NCI-H2171 (cell line): Measurements from ENCODE around the gene TBL1X.

Experiments
- DNase-seq: peaks from one replicate; lab custom pipeline; 2025; lab: John Stamatoyannopoulos, UW

The TBL1X gene

GRCh38 chrX:9628779-9629493 is 164.1 kb downstream of the TBL1X start:
- no peak for DNase-seq

- no peak for DNase-seq
These were observed 169.7 kb downstream of the TBL1X start for GRCh38 chrX:9634551-9634950.

- DNase-seq: no peak
These were observed 170.5 kb downstream of the TBL1X start for GRCh38 chrX:9635368-9635767.

- DNase-seq: no peak
These were observed 170.9 kb downstream of the TBL1X start for GRCh38 chrX:9635803-9636202.

- no peak for DNase-seq
These were observed 174.0 kb downstream of the TBL1X start for GRCh38 chrX:9638871-9639270.

GRCh38 chrX:9642270-9642995 is 177.6 kb downstream of the TBL1X start:
- no peak for DNase-seq

GRCh38 chrX:9643807-9644206 is 178.9 kb downstream of the TBL1X start:
- DNase-seq: no peak

- no peak for DNase-seq
These were observed 179.5 kb downstream of the TBL1X start for GRCh38 chrX:9644335-9644734.

- DNase-seq: no peak
These were observed 181.8 kb downstream of the TBL1X start for GRCh38 chrX:9646471-9647224.

GRCh38 chrX:9647431-9647830 is 182.6 kb downstream of the TBL1X start:
- no peak for DNase-seq

GRCh38 chrX:9650091-9650490 is 185.2 kb downstream of the TBL1X start:
- no peak for DNase-seq

GRCh38 chrX:9651737-9652136 is 186.9 kb downstream of the TBL1X start:
- DNase-seq: no peak

GRCh38 chrX:9654929-9655328 is 190.1 kb downstream of the TBL1X start:
- DNase-seq: no peak

GRCh38 chrX:9656277-9656676 is 191.4 kb downstream of the TBL1X start:
- no peak for DNase-seq

GRCh38 chrX:9656871-9657270 is 192.0 kb downstream of the TBL1X start:
- DNase-seq: no peak

GRCh38 chrX:9657590-9658256 is 192.9 kb downstream of the TBL1X start:
- no peak for DNase-seq

- DNase-seq: no peak
These were observed 193.6 kb downstream of the TBL1X start for GRCh38 chrX:9658409-9658808.

GRCh38 chrX:9659571-9660195 is 194.8 kb downstream of the TBL1X start:
- no peak for DNase-seq

GRCh38 chrX:9662148-9662547 is 197.3 kb downstream of the TBL1X start:
- no peak for DNase-seq

GRCh38 chrX:9663216-9663615 is 198.4 kb downstream of the TBL1X start:
- no peak for DNase-seq

GRCh38 chrX:9664224-9664623 is 199.4 kb downstream of the TBL1X start:
- no peak for DNase-seq

GRCh38 chrX:9665113-9665512 is 200.3 kb downstream of the TBL1X start:
- DNase-seq: no peak
